GM23338 (cell line): Measurements from ENCODE around the gene WDR27. TPM values are rescaled to one million over a fixed set of nuclear protein-coding genes. Genes with fewer than 3 reads are reported as not detected.

Experiments
- ATAC-seq: fragments of 200-7000 bp; cut with Tn5 transposase; 3 replicates; pipeline ENCODE4 v1.9.1; 2020
- DNase-seq: peaks from one replicate; pipeline ENCODE4 v3.0.0-alpha.2; 2015; ENCODE audit warnings: low spot score
- H2AFZ ChIP-seq: fragments of 200-600 bp; sonication (generic); 2 replicates; pipeline ENCODE4 v1.8.0; 2016; ENCODE audit warnings: antibody characterized with exemption, mild to moderate bottlenecking, moderate library complexity
- H3F3A ChIP-seq: fragments of 200-600 bp; sonication (generic); replicated peaks from 2 replicates; pipeline ENCODE4 v1.8.0; 2017; ENCODE audit warnings: antibody characterized with exemption, mixed run types, low read depth
- H3K27ac ChIP-seq: fragments of 200-600 bp; sonication (generic); 2 replicates; pipeline ENCODE4 v1.6.1; 2016; ENCODE audit warnings: low read depth
- H3K27me3 ChIP-seq: fragments of 200-600 bp; sonication (generic); 2 replicates; pipeline ENCODE4 v1.8.0; 2016; ENCODE audit warnings: mild to moderate bottlenecking, mixed run types, moderate library complexity; ENCODE audit not compliant: insufficient read depth
- H3K36me3 ChIP-seq: fragments of 200-600 bp; sonication (generic); 2 replicates; pipeline ENCODE4 v1.8.0; 2016; ENCODE audit warnings: mild to moderate bottlenecking; ENCODE audit not compliant: insufficient read depth
- H3K4me1 ChIP-seq: fragments of 200-600 bp; sonication (generic); 2 replicates; pipeline ENCODE4 v1.8.0; 2016; ENCODE audit warnings: mild to moderate bottlenecking, moderate library complexity; ENCODE audit not compliant: insufficient read depth
- H3K4me2 ChIP-seq: fragments of 200-600 bp; sonication (generic); 2 replicates; pipeline ENCODE4 v1.7.1; 2017; ENCODE audit warnings: mixed run types
- H3K4me3 ChIP-seq: fragments of 200-600 bp; sonication (generic); 2 replicates; pipeline ENCODE4 v1.6.1; 2016; ENCODE audit warnings: mixed run types
- H3K79me2 ChIP-seq: fragments of 200-600 bp; sonication (generic); replicated peaks from 2 replicates; pipeline ENCODE4 v1.8.0; 2017; ENCODE audit warnings: mild to moderate bottlenecking; ENCODE audit not compliant: insufficient read depth
- H3K9me2 ChIP-seq: fragments of 200-600 bp; sonication (generic); 2 replicates; pipeline ENCODE4 v1.8.0; 2017; ENCODE audit not compliant: insufficient read depth
- H4K20me1 ChIP-seq: fragments of 200-600 bp; sonication (generic); replicated peaks from 2 replicates; pipeline ENCODE4 v1.8.0; 2017; ENCODE audit warnings: mild to moderate bottlenecking; ENCODE audit not compliant: insufficient read depth
- H3K27ac Mint-ChIP-seq: 2 replicates; pipeline ENCODE4 v1.8.0; 2020; ENCODE audit warnings: inconsistent platforms, mild to moderate bottlenecking, moderate library complexity, mixed read lengths
- H3K27me3 Mint-ChIP-seq: 3 replicates; pipeline ENCODE4 v1.8.0; 2022; ENCODE audit warnings: low read depth, mild to moderate bottlenecking, moderate library complexity, mixed read lengths, inconsistent platforms; ENCODE audit not compliant: insufficient read depth, poor library complexity
- H3K36me3 Mint-ChIP-seq: 3 replicates; pipeline ENCODE4 v1.8.0; 2021; ENCODE audit warnings: low read depth, mild to moderate bottlenecking, inconsistent platforms, moderate library complexity, mixed read lengths
- H3K4me1 Mint-ChIP-seq: 3 replicates; pipeline ENCODE4 v1.8.0; 2020; ENCODE audit warnings: mild to moderate bottlenecking, inconsistent platforms, mixed read lengths
- H3K4me3 Mint-ChIP-seq: 3 replicates; pipeline ENCODE4 v1.8.0; 2021; ENCODE audit warnings: moderate library complexity, mild to moderate bottlenecking, inconsistent platforms, mixed read lengths
- H3K9me3 Mint-ChIP-seq: 3 replicates; pipeline ENCODE4 v1.8.0; 2020; ENCODE audit warnings: moderate library complexity, mild to moderate bottlenecking, inconsistent platforms, mixed read lengths
- CREB1 ChIP-seq: fragments of 250-450 bp; sonication (Bioruptor Pico); IDR thresholded peaks from 2 replicates; pipeline ENCODE4 v1.5.0; 2020; ENCODE audit warnings: low read depth, mild to moderate bottlenecking, moderate library complexity
- EZH2phosphoT487 ChIP-seq: fragments of 200-600 bp; sonication (generic); IDR thresholded peaks from one replicate; pipeline ENCODE4 v1.8.1; 2018; ENCODE audit warnings: antibody characterized with exemption; ENCODE audit not compliant: unreplicated experiment
- JUNB ChIP-seq: IDR thresholded peaks from one replicate; pipeline ENCODE4 v1.6.1; 2016; ENCODE audit warnings: antibody characterized with exemption; ENCODE audit not compliant: unreplicated experiment
- NANOG ChIP-seq: IDR thresholded peaks from 2 replicates; pipeline ENCODE4 v1.6.1; 2016; ENCODE audit warnings: antibody characterized with exemption, borderline replicate concordance
- STAT1 ChIP-seq: IDR thresholded peaks from one replicate; pipeline ENCODE4 v1.6.1; 2016; ENCODE audit warnings: antibody characterized with exemption; ENCODE audit not compliant: unreplicated experiment
- polyA plus RNA-seq: library from polyadenylated mRNA; unstranded; fragments of >200 nt; fragmentation: Nextera tagmentation; extraction: Ambion mirVana; gene quantifications from 2 replicates; pipeline ENCODE4 v1.2.1, GENCODE V29; 2016
- total RNA-seq: library from RNA; depleted of rRNA; stranded (reverse); fragments of >200 nt; shearing (Covaris generic); gene quantifications from 2 replicates; pipeline ENCODE4 v1.2.3, GENCODE V29; 2014
- TF ChIP-seq, protein P1 (sequence below): fragments of 250-450 bp; sonication (Bioruptor Pico); IDR thresholded peaks from 2 replicates; pipeline ENCODE4 v1.5.0; 2020; ENCODE audit warnings: mild to moderate bottlenecking, moderate library complexity

Gene WDR27
- total and polyA plus RNA-seq, 2 experiments from 2014 or later = 55.3 to 80.4 TPM

GRCh38 chr6:169627736-169628607 lies 73.9 kb downstream of the WDR27 start:
- DNase-seq (no peak), ATAC-seq (no peak)
- Histone ChIP-seq H3K4me2 (no peak overlapping the region), H3K4me3 (no peak overlapping the region), H4K20me1 (0 out of 2 replicates have a peak, but pooled peaks cover 3% of the 10 kb centered on the region), H3K27ac (no peak overlapping the region), H3F3A (no peaks in the 10 kb centered on the region), H3K9me2 (no peaks in the 10 kb centered on the region), H2AFZ (no peak overlapping the region), H3K4me1 (peaks cover 4% of the 10 kb centered on the region; the same call in 1 of the 2 replicates), H3K79me2 (no peaks in the 10 kb centered on the region), H3K27me3 (no peaks in the 10 kb centered on the region), H3K36me3 (no peaks in the 10 kb centered on the region)
- Mint-ChIP-seq H3K36me3 (peaks cover 53% of the 10 kb centered on the region), H3K9me3 (no peaks in the 10 kb centered on the region), H3K27ac (peak overlapping the region; percentile 58), H3K4me1 (peaks cover 17% of the 10 kb centered on the region), H3K4me3 (no peak overlapping the region), H3K27me3 (peaks cover 10% of the 10 kb centered on the region)
- TF ChIP-seq EZH2phosphoT487 (no peak), JUNB (no peak), CREB1 (CRISPR knock-in tag) (no peak), NANOG (no peak), STAT1 (no peak)
- TF ChIP-seq, protein P1, sequence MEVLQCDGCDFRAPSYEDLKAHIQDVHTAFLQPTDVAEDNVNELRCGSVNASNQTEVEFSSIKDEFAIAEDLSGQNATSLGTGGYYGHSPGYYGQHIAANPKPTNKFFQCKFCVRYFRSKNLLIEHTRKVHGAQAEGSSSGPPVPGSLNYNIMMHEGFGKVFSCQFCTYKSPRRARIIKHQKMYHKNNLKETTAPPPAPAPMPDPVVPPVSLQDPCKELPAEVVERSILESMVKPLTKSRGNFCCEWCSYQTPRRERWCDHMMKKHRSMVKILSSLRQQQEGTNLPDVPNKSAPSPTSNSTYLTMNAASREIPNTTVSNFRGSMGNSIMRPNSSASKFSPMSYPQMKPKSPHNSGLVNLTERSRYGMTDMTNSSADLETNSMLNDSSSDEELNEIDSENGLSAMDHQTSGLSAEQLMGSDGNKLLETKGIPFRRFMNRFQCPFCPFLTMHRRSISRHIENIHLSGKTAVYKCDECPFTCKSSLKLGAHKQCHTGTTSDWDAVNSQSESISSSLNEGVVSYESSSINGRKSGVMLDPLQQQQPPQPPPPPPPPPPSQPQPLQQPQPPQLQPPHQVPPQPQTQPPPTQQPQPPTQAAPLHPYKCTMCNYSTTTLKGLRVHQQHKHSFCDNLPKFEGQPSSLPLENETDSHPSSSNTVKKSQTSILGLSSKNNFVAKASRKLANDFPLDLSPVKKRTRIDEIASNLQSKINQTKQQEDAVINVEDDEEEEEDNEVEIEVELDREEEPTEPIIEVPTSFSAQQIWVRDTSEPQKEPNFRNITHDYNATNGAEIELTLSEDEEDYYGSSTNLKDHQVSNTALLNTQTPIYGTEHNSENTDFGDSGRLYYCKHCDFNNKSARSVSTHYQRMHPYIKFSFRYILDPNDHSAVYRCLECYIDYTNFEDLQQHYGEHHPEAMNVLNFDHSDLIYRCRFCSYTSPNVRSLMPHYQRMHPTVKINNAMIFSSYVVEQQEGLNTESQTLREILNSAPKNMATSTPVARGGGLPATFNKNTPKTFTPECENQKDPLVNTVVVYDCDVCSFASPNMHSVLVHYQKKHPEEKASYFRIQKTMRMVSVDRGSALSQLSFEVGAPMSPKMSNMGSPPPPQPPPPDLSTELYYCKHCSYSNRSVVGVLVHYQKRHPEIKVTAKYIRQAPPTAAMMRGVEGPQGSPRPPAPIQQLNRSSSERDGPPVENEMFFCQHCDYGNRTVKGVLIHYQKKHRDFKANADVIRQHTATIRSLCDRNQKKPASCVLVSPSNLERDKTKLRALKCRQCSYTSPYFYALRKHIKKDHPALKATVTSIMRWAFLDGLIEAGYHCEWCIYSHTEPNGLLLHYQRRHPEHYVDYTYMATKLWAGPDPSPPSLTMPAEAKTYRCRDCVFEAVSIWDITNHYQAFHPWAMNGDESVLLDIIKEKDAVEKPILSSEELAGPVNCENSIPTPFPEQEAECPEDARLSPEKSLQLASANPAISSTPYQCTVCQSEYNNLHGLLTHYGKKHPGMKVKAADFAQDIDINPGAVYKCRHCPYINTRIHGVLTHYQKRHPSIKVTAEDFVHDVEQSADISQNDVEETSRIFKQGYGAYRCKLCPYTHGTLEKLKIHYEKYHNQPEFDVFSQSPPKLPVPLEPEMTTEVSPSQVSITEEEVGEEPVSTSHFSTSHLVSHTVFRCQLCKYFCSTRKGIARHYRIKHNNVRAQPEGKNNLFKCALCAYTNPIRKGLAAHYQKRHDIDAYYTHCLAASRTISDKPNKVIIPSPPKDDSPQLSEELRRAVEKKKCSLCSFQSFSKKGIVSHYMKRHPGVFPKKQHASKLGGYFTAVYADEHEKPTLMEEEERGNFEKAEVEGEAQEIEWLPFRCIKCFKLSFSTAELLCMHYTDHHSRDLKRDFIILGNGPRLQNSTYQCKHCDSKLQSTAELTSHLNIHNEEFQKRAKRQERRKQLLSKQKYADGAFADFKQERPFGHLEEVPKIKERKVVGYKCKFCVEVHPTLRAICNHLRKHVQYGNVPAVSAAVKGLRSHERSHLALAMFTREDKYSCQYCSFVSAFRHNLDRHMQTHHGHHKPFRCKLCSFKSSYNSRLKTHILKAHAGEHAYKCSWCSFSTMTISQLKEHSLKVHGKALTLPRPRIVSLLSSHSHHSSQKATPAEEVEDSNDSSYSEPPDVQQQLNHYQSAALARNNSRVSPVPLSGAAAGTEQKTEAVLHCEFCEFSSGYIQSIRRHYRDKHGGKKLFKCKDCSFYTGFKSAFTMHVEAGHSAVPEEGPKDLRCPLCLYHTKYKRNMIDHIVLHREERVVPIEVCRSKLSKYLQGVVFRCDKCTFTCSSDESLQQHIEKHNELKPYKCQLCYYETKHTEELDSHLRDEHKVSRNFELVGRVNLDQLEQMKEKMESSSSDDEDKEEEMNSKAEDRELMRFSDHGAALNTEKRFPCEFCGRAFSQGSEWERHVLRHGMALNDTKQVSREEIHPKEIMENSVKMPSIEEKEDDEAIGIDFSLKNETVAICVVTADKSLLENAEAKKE (CRISPR knock-in tag) = no peak
